Chondrocyte (in vitro differentiated cells): ENCODE results near the gene RAB13. TPM values are rescaled to one million over a fixed set of nuclear protein-coding genes. Genes with fewer than 3 reads are reported as not detected.
A peak's percentile ranks its signal among the peaks of the same experiment; 100 is the strongest.

ENCODE experiments used
- DNase-seq: peaks from one replicate; pipeline ENCODE4 v3.0.0; 2021; ENCODE audit warnings: mixed read lengths, low spot score
- H3K27ac Mint-ChIP-seq: one replicate; pipeline ENCODE4 v1.8.0; 2021; ENCODE audit warnings: mild to moderate bottlenecking, moderate library complexity, mixed read lengths; ENCODE audit not compliant: unreplicated experiment
- H3K27me3 Mint-ChIP-seq: 2 replicates; pipeline ENCODE4 v1.8.0; 2021; ENCODE audit warnings: low read depth, mixed read lengths
- H3K36me3 Mint-ChIP-seq: 2 replicates; pipeline ENCODE4 v1.8.0; 2021; ENCODE audit warnings: low read depth, mixed read lengths
- H3K4me1 Mint-ChIP-seq: 2 replicates; pipeline ENCODE4 v1.8.0; 2021; ENCODE audit warnings: low read depth, mild to moderate bottlenecking, mixed read lengths
- H3K4me3 Mint-ChIP-seq: one replicate; pipeline ENCODE4 v1.8.0; 2021; ENCODE audit warnings: mild to moderate bottlenecking, moderate library complexity, mixed read lengths; ENCODE audit not compliant: unreplicated experiment
- H3K9me3 Mint-ChIP-seq: 2 replicates; pipeline ENCODE4 v1.8.0; 2021; ENCODE audit warnings: low read depth, mixed read lengths
- CTCF ChIP-seq: fragments of 200-600 bp; sonication (generic); IDR thresholded peaks from 2 replicates; pipeline ENCODE4 v1.5.0; 2021; ENCODE audit warnings: antibody characterized with exemption, mild to moderate bottlenecking, moderate library complexity
- total RNA-seq: library from RNA; stranded (reverse); gene quantifications from 3 replicates; pipeline ENCODE4 v1.2.1, GENCODE V29; 2021

Gene RAB13
- total RNA-seq, 1 donor from 2014 or later = 116 TPM

DNA sequence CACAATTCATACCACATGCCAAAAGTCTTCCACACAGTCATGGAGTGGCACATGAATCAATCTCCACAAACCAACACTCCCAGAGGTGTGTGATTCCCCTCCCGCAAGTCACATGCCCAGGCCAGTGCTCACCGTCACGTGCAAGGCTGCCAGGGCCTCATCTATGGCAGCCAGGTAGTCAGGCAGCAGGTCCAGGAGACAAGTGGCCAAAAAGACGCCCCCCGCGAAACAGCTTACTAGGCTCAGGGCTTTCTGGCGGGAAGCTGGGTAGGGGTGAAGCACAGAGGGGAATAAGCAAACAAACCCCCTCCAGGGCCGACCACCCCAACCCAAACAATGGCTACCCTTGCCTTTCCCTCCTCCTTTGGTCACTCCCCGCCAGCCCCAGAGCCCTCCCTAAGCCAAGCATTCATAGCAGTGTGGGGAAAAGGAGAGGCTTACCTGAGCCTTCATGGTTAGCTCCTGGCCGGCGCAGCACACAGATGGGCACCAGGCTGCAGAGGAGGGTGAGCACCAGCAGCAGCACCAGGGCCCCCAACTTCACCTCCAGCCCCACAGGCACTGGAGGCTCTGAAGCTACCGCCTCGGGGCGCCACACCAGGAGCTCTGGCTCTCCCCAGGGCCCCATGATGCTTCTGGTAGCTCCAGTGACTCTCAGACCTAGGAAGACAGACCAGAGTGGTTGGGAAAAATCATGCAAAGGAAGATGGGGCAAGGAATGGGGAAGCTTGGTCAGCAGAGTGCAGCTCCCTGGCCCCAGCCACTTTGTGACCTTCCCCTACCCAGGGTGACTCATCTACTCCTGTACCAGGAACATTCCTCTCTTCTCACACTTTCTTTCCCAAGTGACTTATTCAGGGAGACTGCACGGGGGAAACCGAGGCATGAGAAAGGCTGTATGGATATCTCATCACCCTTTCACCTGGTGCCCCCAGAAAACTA is 23.8 kb downstream of the RAB13 start:
- H3K4me3 Mint-ChIP-seq = peak overlapping the region; percentile 88
- peak overlapping the region; percentile 94 for H3K27ac Mint-ChIP-seq
- peaks cover 4% of the 10 kb centered on the region for H3K36me3 Mint-ChIP-seq
- H3K4me1 Mint-ChIP-seq = peaks cover 71% of the 10 kb centered on the region
- no peak for TF ChIP-seq CTCF
- no peak for DNase-seq
- no peaks in the 10 kb centered on the region for H3K27me3 Mint-ChIP-seq
- no peaks in the 10 kb centered on the region for H3K9me3 Mint-ChIP-seq

DNA sequence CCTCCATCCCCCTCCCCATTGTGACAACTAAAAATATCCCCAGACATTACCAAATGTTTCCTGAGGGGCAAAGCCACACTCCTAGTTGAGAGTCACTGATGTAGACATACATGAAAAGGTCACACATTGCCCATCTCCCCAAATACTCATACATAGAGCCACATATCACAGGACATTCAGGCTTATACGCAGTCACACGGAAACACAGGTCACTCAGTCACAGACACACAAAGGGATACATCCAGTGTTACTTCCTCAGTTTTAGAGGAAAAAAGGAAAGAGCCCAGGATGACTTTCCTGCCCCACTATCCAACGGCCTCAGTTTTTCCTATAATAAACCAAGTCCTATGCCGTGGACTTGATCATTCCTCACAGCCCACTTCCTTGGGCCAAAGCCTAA is 24.7 kb downstream of the RAB13 start:
- no peak for DNase-seq
- H3K4me1 Mint-ChIP-seq = peaks cover 73% of the 10 kb centered on the region
- peaks cover 4% of the 10 kb centered on the region for H3K36me3 Mint-ChIP-seq
- no peaks in the 10 kb centered on the region for H3K9me3 Mint-ChIP-seq
- H3K27me3 Mint-ChIP-seq = no peaks in the 10 kb centered on the region
- H3K4me3 Mint-ChIP-seq = peak overlapping the region; percentile 88
- no peak for TF ChIP-seq CTCF
- H3K27ac Mint-ChIP-seq = peak overlapping the region; percentile 94

- no peak overlapping the region for H3K27ac Mint-ChIP-seq
- H3K4me3 Mint-ChIP-seq = no peak overlapping the region
- peaks cover 4% of the 10 kb centered on the region for H3K36me3 Mint-ChIP-seq
- DNase-seq = peak; percentile 88
- peaks cover 65% of the 10 kb centered on the region for H3K4me1 Mint-ChIP-seq
- no peaks in the 10 kb centered on the region for H3K9me3 Mint-ChIP-seq
- no peaks in the 10 kb centered on the region for H3K27me3 Mint-ChIP-seq
- TF ChIP-seq CTCF = no peak
Observed at GRCh38 chr1:153960206-153960605, 25.9 kb downstream of the RAB13 start.

DNA sequence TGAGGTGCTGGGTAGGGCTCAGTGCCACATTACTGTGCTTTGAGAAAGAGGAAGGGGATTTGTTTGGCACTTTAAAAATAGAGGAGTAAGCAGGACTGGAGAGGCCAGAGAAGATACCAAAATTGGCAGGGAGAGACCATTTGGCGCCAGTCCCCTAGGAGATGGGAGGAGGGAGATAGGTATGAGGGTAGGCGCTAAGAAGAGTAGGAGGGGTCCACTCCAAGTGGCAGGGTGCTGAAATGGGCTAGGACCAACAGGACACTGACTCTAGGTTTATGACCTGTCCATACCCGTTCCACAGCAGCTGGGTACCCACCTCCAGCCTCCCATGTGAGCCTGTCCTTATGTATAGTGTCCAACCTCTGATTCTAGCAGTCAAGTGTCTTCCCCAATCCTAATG is 26.7 kb downstream of the RAB13 start:
- H3K36me3 Mint-ChIP-seq = peaks cover 4% of the 10 kb centered on the region
- peaks cover 61% of the 10 kb centered on the region for H3K4me1 Mint-ChIP-seq
- no peaks in the 10 kb centered on the region for H3K9me3 Mint-ChIP-seq
- H3K27me3 Mint-ChIP-seq = no peaks in the 10 kb centered on the region
- no peak overlapping the region for H3K4me3 Mint-ChIP-seq
- DNase-seq = no peak
- peak overlapping the region; percentile 97 for H3K27ac Mint-ChIP-seq
- no peak for TF ChIP-seq CTCF

GRCh38 chr1:153958961-153959260 is 27.2 kb downstream of the RAB13 start:
- no peak for DNase-seq
- Mint-ChIP-seq H3K27ac (peak overlapping the region; percentile 97), H3K4me1 (peaks cover 60% of the 10 kb centered on the region), H3K27me3 (no peaks in the 10 kb centered on the region), H3K9me3 (no peaks in the 10 kb centered on the region), H3K36me3 (peaks cover 7% of the 10 kb centered on the region), H3K4me3 (peak overlapping the region; percentile 98)
- no peak for TF ChIP-seq CTCF
